ENCODE measurements around the gene SMAD1. TPM values are rescaled to one million over a fixed set of nuclear protein-coding genes. Genes with fewer than 3 reads are reported as not detected.
A peak's percentile ranks its signal among the peaks of the same experiment; 100 is the strongest.

SMAD1 gene
- total RNA-seq, 1 donor from 2014 or later, result 82.8 TPM

DNA sequence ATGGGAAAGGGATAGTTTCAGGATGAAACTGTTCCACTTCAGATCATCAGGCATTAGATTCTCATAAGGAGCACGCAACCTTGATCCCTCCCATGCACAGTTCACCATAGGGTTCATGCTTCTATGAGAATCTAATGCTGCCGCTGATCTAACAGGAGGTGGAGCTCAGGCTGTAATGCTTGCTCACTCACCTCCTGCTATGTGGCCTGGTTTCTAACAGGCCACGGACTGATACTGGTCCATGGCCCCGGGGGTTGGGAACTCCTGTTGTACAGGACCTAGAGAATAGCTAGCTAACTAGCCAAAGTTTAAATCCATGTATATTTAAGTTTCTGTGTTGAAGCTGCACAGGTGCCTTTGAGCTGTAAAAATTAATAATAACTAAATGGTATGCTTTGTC lies 71.7 kb downstream of the SMAD1 start:
- Mint-ChIP-seq H3K9me3 (ENCODE audit: unreplicated experiment) (peaks cover 3% of the 10 kb centered on the region), H3K4me3 (ENCODE audit: unreplicated experiment) (no peak overlapping the region), H3K4me1 (ENCODE audit: unreplicated experiment) (peaks cover 13% of the 10 kb centered on the region), H3K27me3 (ENCODE audit: unreplicated experiment) (no peaks in the 10 kb centered on the region), H3K36me3 (ENCODE audit: low read depth, unreplicated experiment) (peaks cover 52% of the 10 kb centered on the region), H3K27ac (ENCODE audit: unreplicated experiment) (no peak overlapping the region)
- TF ChIP-seq, protein P1, sequence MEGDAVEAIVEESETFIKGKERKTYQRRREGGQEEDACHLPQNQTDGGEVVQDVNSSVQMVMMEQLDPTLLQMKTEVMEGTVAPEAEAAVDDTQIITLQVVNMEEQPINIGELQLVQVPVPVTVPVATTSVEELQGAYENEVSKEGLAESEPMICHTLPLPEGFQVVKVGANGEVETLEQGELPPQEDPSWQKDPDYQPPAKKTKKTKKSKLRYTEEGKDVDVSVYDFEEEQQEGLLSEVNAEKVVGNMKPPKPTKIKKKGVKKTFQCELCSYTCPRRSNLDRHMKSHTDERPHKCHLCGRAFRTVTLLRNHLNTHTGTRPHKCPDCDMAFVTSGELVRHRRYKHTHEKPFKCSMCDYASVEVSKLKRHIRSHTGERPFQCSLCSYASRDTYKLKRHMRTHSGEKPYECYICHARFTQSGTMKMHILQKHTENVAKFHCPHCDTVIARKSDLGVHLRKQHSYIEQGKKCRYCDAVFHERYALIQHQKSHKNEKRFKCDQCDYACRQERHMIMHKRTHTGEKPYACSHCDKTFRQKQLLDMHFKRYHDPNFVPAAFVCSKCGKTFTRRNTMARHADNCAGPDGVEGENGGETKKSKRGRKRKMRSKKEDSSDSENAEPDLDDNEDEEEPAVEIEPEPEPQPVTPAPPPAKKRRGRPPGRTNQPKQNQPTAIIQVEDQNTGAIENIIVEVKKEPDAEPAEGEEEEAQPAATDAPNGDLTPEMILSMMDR (IDR thresholded peaks at IDR 0.05; ENCODE audit: unreplicated experiment), result no peak
- no peak for DNase-seq (ENCODE audit: low spot score)

DNA sequence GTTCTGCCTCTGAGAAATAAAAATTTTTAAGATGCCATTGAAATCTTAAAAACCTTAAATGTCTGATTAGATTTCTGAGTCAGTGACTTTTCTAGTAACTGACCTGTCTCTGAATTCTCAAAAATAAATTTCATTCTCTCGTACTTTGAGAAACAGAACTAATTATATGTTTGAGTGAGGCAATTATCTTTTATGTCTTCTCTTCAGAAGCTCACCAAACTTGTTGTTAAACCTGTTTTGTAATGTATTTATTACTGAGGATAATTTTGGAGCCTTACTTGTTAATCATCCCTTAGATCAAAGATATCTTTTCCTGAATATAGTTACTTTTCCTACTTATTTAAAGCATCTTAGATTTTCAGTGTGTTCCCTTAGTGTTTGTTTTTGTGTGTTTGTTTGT lies 73.0 kb downstream of the SMAD1 start:
- peaks cover 51% of the 10 kb centered on the region for H3K36me3 Mint-ChIP-seq (ENCODE audit: low read depth, unreplicated experiment)
- H3K27ac Mint-ChIP-seq (ENCODE audit: unreplicated experiment), result no peak overlapping the region
- H3K4me1 Mint-ChIP-seq (ENCODE audit: unreplicated experiment), result peaks cover 4% of the 10 kb centered on the region
- DNase-seq (ENCODE audit: low spot score), result no peak
- peaks cover 3% of the 10 kb centered on the region for H3K9me3 Mint-ChIP-seq (ENCODE audit: unreplicated experiment)
- no peak overlapping the region for H3K4me3 Mint-ChIP-seq (ENCODE audit: unreplicated experiment)
- peaks cover 3% of the 10 kb centered on the region for H3K27me3 Mint-ChIP-seq (ENCODE audit: unreplicated experiment)
- TF ChIP-seq, protein P1 (IDR thresholded peaks at IDR 0.05; ENCODE audit: unreplicated experiment), result no peak

DNA sequence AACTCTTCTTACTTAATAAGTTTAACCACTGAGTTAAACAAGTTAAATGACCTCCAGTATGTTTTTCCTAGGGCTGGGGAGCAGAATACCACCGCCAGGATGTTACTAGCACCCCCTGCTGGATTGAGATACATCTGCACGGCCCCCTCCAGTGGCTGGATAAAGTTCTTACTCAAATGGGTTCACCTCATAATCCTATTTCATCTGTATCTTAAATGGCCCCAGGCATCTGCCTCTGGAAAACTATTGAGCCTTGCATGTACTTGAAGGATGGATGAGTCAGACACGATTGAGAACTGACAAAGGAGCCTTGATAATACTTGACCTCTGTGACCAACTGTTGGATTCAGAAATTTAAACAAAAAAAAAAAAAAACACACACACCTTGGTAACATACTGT lies 76.1 kb downstream of the SMAD1 start:
- DNase-seq (ENCODE audit: low spot score), result peak; percentile 56
- H3K27ac Mint-ChIP-seq (ENCODE audit: unreplicated experiment), result no peak overlapping the region
- TF ChIP-seq, protein P1 (IDR thresholded peaks at IDR 0.05; ENCODE audit: unreplicated experiment), result peak; percentile 81

DNA sequence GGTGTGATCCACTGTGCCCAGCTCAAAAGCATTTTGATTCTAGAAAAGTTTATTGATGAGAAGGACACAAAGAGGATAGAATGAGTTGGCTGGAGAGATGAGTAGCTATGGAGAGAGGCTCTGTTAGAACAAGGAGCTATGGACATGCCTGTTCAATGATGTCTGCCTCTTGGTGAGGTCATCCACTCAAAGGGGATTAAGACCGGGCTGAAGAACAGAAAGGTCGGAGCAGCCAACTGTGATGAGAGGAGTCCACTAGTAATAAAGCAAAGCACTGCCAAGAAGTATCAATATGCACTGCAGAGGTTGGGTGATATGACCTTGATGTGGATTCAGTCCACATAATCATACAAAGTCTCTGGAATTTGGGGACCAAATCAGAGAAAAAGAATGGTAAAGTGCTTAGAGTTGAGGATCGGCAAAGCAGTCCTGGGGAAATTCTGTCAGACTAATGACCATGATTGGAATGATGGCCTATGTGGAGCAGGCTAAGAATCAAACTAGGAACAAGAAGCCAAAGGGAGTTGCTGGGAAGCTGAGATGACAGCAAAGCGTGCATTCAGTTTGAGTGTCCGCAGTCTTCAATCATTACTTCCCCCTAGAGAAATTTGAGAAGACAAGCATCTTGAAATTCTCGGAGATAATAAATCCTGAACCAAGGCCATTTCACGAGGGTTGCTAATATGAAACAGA lies 81.8 kb downstream of the SMAD1 start:
- Mint-ChIP-seq H3K4me1 (ENCODE audit: unreplicated experiment) (peaks cover 4% of the 10 kb centered on the region), H3K9me3 (ENCODE audit: unreplicated experiment) (no peaks in the 10 kb centered on the region), H3K27me3 (ENCODE audit: unreplicated experiment) (peaks cover 18% of the 10 kb centered on the region), H3K27ac (ENCODE audit: unreplicated experiment) (no peak overlapping the region), H3K4me3 (ENCODE audit: unreplicated experiment) (no peak overlapping the region), H3K36me3 (ENCODE audit: low read depth, unreplicated experiment) (peaks cover 45% of the 10 kb centered on the region)
- TF ChIP-seq, protein P1 (IDR thresholded peaks at IDR 0.05; ENCODE audit: unreplicated experiment), result no peak
- no peak for DNase-seq (ENCODE audit: low spot score)

More for the DNA sequence above, 76.1 kb downstream of the SMAD1 start:
- peaks cover 49% of the 10 kb centered on the region for H3K36me3 Mint-ChIP-seq (ENCODE audit: low read depth, unreplicated experiment)
- H3K9me3 Mint-ChIP-seq (ENCODE audit: unreplicated experiment), result peaks cover under 1% of the 10 kb centered on the region
- peaks cover 5% of the 10 kb centered on the region for H3K27me3 Mint-ChIP-seq (ENCODE audit: unreplicated experiment)
- H3K4me1 Mint-ChIP-seq (ENCODE audit: unreplicated experiment), result peaks cover 8% of the 10 kb centered on the region
- H3K4me3 Mint-ChIP-seq (ENCODE audit: unreplicated experiment), result no peak overlapping the region

DNA sequence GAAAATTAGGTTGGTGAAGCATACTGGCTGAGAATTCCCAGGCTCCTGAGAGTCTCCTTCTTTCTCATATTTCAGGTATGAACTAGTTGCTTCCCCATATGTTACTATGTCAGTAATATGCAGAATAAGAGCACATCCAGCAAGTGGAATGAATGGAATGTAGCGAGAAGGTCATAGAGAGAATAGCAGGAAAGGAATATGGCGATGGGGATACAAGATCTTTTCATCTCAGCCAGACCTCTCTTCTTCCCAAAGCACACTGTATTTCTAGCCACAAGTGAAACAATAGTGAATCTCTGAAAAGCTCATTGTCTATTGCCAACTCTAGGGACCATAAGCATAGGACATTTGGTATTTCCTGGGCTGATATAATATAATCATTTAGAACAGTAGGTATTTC lies 82.9 kb downstream of the SMAD1 start:
- no peak overlapping the region for H3K27ac Mint-ChIP-seq (ENCODE audit: unreplicated experiment)
- DNase-seq (ENCODE audit: low spot score), result no peak

More for the DNA sequence above, 82.9 kb downstream of the SMAD1 start:
- peak overlapping the region; percentile 33 for H3K4me3 Mint-ChIP-seq (ENCODE audit: unreplicated experiment)
- H3K36me3 Mint-ChIP-seq (ENCODE audit: low read depth, unreplicated experiment), result peaks cover 38% of the 10 kb centered on the region
- H3K27me3 Mint-ChIP-seq (ENCODE audit: unreplicated experiment), result peaks cover 15% of the 10 kb centered on the region
- H3K9me3 Mint-ChIP-seq (ENCODE audit: unreplicated experiment), result no peaks in the 10 kb centered on the region
- TF ChIP-seq, protein P1 (IDR thresholded peaks at IDR 0.05; ENCODE audit: unreplicated experiment), result no peak
- H3K4me1 Mint-ChIP-seq (ENCODE audit: unreplicated experiment), result peaks cover 4% of the 10 kb centered on the region

Data from endothelial cell (in vitro differentiated cells).